Central memory CD8-positive, alpha-beta T cell (primary cell): Measurements from ENCODE around the gene MACROD2.

Experiments used
- ATAC-seq: fragments of 150-1000 bp; cut with Tn5 transposase; replicated peaks from 2 replicates; pipeline ENCODE4 v1.10.0; 2022; ENCODE audit warnings: mild to moderate bottlenecking, moderate FRiP score, moderate number of reproducible peaks; ENCODE audit not compliant: poor library complexity, severe bottlenecking; ENCODE audit errors: extremely low read depth
- DNase-seq, 2 donors: peaks; one replicate each; pipeline ENCODE4 v3.0.0; 2021; ENCODE audit warnings: low spot score in 2 of 2
- H3K27ac Mint-ChIP-seq: one replicate; pipeline ENCODE4 v1.8.0; 2022; ENCODE audit warnings: low read depth, mild to moderate bottlenecking, moderate library complexity, mixed read lengths
- H3K27me3 Mint-ChIP-seq: one replicate; pipeline ENCODE4 v1.8.0; 2022; ENCODE audit warnings: mixed read lengths
- H3K36me3 Mint-ChIP-seq: one replicate; pipeline ENCODE4 v1.8.0; 2022; ENCODE audit warnings: mild to moderate bottlenecking, moderate library complexity, mixed read lengths; ENCODE audit not compliant: insufficient read depth
- H3K4me1 Mint-ChIP-seq: one replicate; pipeline ENCODE4 v1.8.0; 2022; ENCODE audit warnings: mixed read lengths
- H3K4me3 Mint-ChIP-seq: one replicate; pipeline ENCODE4 v1.8.0; 2022; ENCODE audit warnings: mild to moderate bottlenecking, moderate library complexity, mixed read lengths
- H3K9me3 Mint-ChIP-seq: one replicate; pipeline ENCODE4 v1.8.0; 2022; ENCODE audit warnings: mixed read lengths

Gene MACROD2

GRCh38 chr20:15440049-15440820 is 1444.9 kb downstream of the MACROD2 start:
- ATAC-seq (no peak), DNase-seq (no peak)
- H3K27ac Mint-ChIP-seq: no peak overlapping the region
- no peak overlapping the region for H3K4me3 Mint-ChIP-seq
- H3K4me1 Mint-ChIP-seq: no peaks in the 10 kb centered on the region
- H3K27me3 Mint-ChIP-seq: no peaks in the 10 kb centered on the region
- H3K36me3 Mint-ChIP-seq: no peaks in the 10 kb centered on the region
- H3K9me3 Mint-ChIP-seq: peaks cover 14% of the 10 kb centered on the region

GRCh38 chr20:15445056-15445840 is 1449.9 kb downstream of the MACROD2 start:
- no peak overlapping the region for H3K4me3 Mint-ChIP-seq
- no peaks in the 10 kb centered on the region for H3K4me1 Mint-ChIP-seq
- H3K27me3 Mint-ChIP-seq: no peaks in the 10 kb centered on the region
- H3K9me3 Mint-ChIP-seq: peaks cover 9% of the 10 kb centered on the region
- no peaks in the 10 kb centered on the region for H3K36me3 Mint-ChIP-seq
- DNase-seq (no peak), ATAC-seq (no peak)
- H3K27ac Mint-ChIP-seq: no peak overlapping the region

- Mint-ChIP-seq H3K4me3 (no peak overlapping the region), H3K27me3 (no peaks in the 10 kb centered on the region), H3K36me3 (no peaks in the 10 kb centered on the region), H3K4me1 (no peaks in the 10 kb centered on the region), H3K27ac (no peak overlapping the region), H3K9me3 (peaks cover 9% of the 10 kb centered on the region)
- no peak for ATAC-seq
- DNase-seq: no peak
Measured at GRCh38 chr20:15446373-15446772, 1451.1 kb downstream of the MACROD2 start.

DNA sequence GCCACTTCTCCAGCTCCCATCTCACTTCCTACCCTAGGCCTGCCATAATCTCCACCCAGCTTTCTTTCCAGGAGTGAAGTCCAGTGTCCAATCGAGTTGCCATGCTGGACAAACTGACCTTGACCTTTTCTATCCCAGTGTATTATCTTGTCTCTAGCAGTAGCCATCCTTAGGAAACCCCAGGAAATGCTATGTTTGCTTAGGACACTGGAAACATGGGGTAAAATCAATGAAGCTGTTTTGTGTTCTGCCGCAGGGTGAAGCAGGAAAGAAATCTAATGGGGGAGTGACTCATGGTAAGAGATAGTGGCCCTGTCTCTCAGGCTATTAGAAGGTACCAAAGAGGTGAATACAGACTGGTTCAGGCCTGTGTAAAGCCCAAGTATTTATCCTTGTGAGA is 1452.2 kb downstream of the MACROD2 start:
- H3K4me1 Mint-ChIP-seq: no peaks in the 10 kb centered on the region
- no peaks in the 10 kb centered on the region for H3K27me3 Mint-ChIP-seq
- H3K27ac Mint-ChIP-seq: no peak overlapping the region
- ATAC-seq: no peak
- H3K9me3 Mint-ChIP-seq: peaks cover 9% of the 10 kb centered on the region
- no peak overlapping the region for H3K4me3 Mint-ChIP-seq
- no peaks in the 10 kb centered on the region for H3K36me3 Mint-ChIP-seq
- DNase-seq: no peak

DNA sequence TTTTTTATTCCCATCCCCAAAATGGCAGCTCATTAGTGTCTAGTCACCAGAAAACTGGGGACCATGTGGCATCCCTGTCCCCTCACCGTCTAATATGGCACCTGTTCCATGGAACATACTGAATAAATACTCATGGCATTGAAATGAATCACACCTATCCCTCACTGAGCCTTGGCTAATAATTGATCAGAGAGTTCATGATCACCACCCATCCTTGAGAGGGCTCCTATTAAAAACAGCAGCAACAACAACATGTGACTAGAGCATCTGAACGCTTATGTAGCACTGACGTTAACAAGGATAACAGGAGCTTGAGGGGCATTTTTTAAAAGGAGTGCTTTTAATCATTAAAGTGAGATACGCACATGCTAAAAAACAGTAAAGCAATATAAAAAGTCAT is 1453.7 kb downstream of the MACROD2 start:
- Mint-ChIP-seq H3K27me3 (no peaks in the 10 kb centered on the region), H3K4me3 (no peak overlapping the region), H3K36me3 (no peaks in the 10 kb centered on the region), H3K9me3 (peaks cover 5% of the 10 kb centered on the region), H3K4me1 (no peaks in the 10 kb centered on the region), H3K27ac (no peak overlapping the region)
- DNase-seq (no peak), ATAC-seq (no peak)

DNA sequence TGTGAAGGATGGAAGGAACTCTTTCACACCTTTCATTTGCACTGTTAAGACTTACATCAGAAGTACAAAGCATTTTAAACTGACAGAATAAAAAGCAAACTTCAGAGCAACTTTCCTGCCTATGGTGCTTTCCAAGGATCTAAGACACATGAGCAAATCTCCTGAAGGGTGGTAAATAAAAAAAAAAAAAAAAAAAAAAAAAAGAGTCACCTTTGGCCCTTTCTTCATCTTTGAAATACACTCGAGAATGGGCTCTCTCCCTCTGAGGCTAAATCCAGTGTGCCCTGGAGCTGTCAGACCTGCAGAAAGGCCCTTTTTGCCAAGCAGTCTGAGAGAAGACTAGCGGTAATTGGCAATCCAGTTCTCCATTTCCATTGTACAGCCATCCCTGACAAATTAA is 1455.9 kb downstream of the MACROD2 start:
- Mint-ChIP-seq H3K4me3 (no peak overlapping the region), H3K9me3 (no peaks in the 10 kb centered on the region), H3K36me3 (no peaks in the 10 kb centered on the region), H3K27me3 (no peaks in the 10 kb centered on the region), H3K27ac (no peak overlapping the region), H3K4me1 (no peaks in the 10 kb centered on the region)
- DNase-seq (no peak), ATAC-seq (no peak)

GRCh38 chr20:15455279-15455678 is 1460.0 kb downstream of the MACROD2 start:
- ATAC-seq (no peak), DNase-seq (no peak)
- Mint-ChIP-seq H3K4me3 (no peak overlapping the region), H3K36me3 (no peaks in the 10 kb centered on the region), H3K27ac (no peak overlapping the region), H3K4me1 (no peaks in the 10 kb centered on the region), H3K27me3 (no peaks in the 10 kb centered on the region), H3K9me3 (peaks cover 4% of the 10 kb centered on the region)

- Mint-ChIP-seq H3K36me3 (no peaks in the 10 kb centered on the region), H3K4me1 (no peaks in the 10 kb centered on the region), H3K9me3 (peaks cover 8% of the 10 kb centered on the region), H3K27ac (no peak overlapping the region), H3K4me3 (no peak overlapping the region), H3K27me3 (no peaks in the 10 kb centered on the region)
- ATAC-seq: no peak
- no peak for DNase-seq
Measured at GRCh38 chr20:15461938-15462337, 1466.6 kb downstream of the MACROD2 start.

DNA sequence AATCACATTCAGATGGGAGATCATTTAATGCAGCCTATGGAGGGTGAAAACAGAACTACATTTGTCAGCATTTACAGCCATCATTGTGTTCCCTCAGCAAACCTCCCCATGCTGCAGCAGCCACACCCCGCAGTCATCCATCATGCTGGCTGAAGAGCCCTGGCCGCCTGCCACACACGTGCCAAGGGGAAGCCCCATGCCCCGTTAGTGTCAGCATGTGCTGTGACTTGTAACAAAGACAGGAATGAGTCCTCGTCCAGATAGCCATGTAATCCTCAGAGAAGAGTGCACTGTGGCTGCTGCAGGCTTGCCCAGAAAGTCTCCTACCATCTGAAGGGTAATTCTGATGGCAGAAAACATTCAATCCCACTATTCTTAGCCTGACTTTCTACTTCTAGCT is 1480.2 kb downstream of the MACROD2 start:
- H3K36me3 Mint-ChIP-seq: no peaks in the 10 kb centered on the region
- DNase-seq (no peak), ATAC-seq (no peak)
- H3K4me1 Mint-ChIP-seq: no peaks in the 10 kb centered on the region
- no peak overlapping the region for H3K27ac Mint-ChIP-seq
- no peak overlapping the region for H3K4me3 Mint-ChIP-seq
- no peaks in the 10 kb centered on the region for H3K27me3 Mint-ChIP-seq
- peaks cover 5% of the 10 kb centered on the region for H3K9me3 Mint-ChIP-seq

DNA sequence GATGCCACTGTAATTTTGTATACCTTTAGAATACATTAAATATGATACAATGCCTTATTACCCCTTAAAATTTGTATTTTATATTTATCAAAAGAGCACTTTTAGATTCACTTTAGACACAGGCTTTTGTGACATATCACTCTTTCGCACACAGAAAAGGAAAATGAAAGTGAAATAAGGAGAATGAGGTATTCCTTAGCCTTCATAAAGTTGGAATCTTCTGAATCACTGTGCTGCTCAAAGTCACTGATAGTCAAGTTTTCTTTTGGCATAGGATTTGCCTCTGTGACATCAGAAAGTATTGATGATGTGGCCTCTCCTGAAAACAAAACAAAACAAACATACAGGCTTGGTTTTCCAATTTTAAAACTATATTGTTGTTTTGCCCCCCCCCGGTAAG is 1480.9 kb downstream of the MACROD2 start:
- ATAC-seq: no peak
- peaks cover 5% of the 10 kb centered on the region for H3K9me3 Mint-ChIP-seq
- H3K4me3 Mint-ChIP-seq: no peak overlapping the region
- no peak overlapping the region for H3K27ac Mint-ChIP-seq
- no peaks in the 10 kb centered on the region for H3K4me1 Mint-ChIP-seq
- DNase-seq: no peak
- H3K27me3 Mint-ChIP-seq: no peaks in the 10 kb centered on the region
- no peaks in the 10 kb centered on the region for H3K36me3 Mint-ChIP-seq

GRCh38 chr20:15476781-15477180 is 1481.5 kb downstream of the MACROD2 start:
- Mint-ChIP-seq H3K4me3 (no peak overlapping the region), H3K27ac (no peak overlapping the region), H3K9me3 (peaks cover 5% of the 10 kb centered on the region), H3K27me3 (no peaks in the 10 kb centered on the region), H3K4me1 (no peaks in the 10 kb centered on the region), H3K36me3 (no peaks in the 10 kb centered on the region)
- DNase-seq: no peak
- no peak for ATAC-seq

DNA sequence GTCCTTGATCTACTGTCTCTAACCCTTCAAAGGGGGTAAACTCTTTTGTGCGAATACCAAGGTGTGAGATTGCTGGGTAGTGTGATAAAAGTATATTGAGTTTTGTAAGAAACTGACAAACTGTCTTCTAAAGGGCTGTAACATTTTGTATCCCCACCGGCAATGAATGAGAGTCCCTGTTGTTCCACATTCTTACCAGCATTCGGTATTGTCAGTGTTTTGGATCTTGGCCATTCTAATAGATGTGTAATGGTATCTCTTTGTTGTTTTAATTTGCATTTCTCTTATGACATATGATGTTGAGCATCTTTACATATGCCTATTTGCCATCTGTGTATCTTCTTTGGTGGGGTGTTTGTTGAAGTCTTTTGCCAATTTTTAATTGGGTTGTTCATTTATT is 1487.2 kb downstream of the MACROD2 start:
- Mint-ChIP-seq H3K4me3 (no peak overlapping the region), H3K27ac (no peak overlapping the region), H3K36me3 (no peaks in the 10 kb centered on the region), H3K9me3 (peaks cover 6% of the 10 kb centered on the region), H3K27me3 (no peaks in the 10 kb centered on the region), H3K4me1 (no peaks in the 10 kb centered on the region)
- DNase-seq: no peak
- ATAC-seq: no peak

DNA sequence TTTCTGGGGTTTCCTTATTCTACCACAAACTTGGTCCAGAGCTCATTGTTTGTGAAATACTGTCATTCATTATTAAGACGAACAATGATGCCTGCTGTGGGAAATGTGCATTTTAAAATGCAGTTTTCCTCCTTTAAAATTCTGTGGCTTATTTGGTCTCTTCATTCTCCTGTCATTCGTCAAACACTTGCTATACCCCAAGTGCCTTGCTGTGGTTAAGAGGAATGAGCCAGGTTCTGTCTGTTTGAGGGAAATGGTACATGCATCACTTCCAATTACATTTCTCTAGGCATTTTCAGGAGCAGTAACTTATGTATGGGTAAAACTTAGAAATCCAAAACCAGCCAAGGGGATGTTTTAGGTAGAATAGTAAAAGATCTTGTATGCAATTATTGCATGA is 1490.2 kb downstream of the MACROD2 start:
- Mint-ChIP-seq H3K4me3 (no peak overlapping the region), H3K27me3 (no peaks in the 10 kb centered on the region), H3K9me3 (peaks cover 20% of the 10 kb centered on the region), H3K27ac (no peak overlapping the region), H3K4me1 (no peaks in the 10 kb centered on the region), H3K36me3 (peaks cover 2% of the 10 kb centered on the region)
- no peak for DNase-seq
- ATAC-seq: no peak
